Measurements from ENCODE around the gene NPS.

Gene NPS

DNA sequence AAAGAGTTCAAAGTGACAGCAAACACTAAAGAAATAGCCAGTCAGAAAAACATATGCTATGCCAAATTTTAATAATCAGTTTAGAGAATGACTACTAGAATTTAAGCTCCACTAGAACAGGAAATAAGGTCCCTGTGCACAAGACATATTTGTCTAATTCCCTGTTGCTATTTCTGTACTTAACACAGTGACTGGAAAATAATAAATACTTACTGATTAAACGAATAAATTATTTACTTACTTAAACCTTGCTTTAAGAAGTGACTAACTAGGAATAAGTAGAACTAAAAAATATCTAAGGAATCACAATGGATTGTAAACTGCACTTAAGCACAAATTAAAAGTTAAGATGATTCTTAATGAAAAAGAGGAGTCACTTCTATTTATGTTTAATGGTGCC is 22.3 kb downstream of the NPS start:
- TF ChIP-seq, protein P1, sequence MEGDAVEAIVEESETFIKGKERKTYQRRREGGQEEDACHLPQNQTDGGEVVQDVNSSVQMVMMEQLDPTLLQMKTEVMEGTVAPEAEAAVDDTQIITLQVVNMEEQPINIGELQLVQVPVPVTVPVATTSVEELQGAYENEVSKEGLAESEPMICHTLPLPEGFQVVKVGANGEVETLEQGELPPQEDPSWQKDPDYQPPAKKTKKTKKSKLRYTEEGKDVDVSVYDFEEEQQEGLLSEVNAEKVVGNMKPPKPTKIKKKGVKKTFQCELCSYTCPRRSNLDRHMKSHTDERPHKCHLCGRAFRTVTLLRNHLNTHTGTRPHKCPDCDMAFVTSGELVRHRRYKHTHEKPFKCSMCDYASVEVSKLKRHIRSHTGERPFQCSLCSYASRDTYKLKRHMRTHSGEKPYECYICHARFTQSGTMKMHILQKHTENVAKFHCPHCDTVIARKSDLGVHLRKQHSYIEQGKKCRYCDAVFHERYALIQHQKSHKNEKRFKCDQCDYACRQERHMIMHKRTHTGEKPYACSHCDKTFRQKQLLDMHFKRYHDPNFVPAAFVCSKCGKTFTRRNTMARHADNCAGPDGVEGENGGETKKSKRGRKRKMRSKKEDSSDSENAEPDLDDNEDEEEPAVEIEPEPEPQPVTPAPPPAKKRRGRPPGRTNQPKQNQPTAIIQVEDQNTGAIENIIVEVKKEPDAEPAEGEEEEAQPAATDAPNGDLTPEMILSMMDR (IDR thresholded peaks at IDR 0.05) = no peak

GRCh38 chr10:127576051-127576450 is 26.9 kb downstream of the NPS start:
- TF ChIP-seq, protein P1 (IDR thresholded peaks at IDR 0.05) = no peak

DNA sequence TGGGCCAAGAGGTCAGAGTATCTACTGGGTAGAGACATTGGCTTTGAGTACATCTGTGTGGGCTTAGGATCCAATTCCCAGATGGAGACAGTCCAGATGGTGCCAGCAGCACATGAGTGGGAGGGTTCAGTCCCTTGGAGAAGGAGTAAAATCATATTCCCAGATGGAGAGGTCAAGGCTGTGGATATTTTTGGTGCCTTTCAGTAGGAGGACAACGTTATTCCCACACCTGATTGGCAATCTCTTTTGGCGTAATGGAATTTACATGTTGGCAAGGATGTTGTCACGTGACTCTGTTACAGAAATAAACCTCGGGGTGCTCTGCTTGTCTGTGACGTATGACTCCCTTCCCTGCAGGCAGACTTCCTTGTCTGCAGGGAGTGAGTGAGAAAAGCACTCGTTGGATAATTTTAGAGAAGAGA is 27.6 kb downstream of the NPS start:
- TF ChIP-seq, protein P1 (IDR thresholded peaks at IDR 0.05) = no peak

- TF ChIP-seq, protein P1 (IDR thresholded peaks at IDR 0.05) = peak; percentile 52
Measured at GRCh38 chr10:127577376-127578258, 28.5 kb downstream of the NPS start.

- TF ChIP-seq, protein P1 (IDR thresholded peaks at IDR 0.05) = no peak
Measured at GRCh38 chr10:127578259-127578960, 29.3 kb downstream of the NPS start.

- TF ChIP-seq, protein P1 (IDR thresholded peaks at IDR 0.05) = no peak
Measured at GRCh38 chr10:127578961-127579305, 29.8 kb downstream of the NPS start.

GRCh38 chr10:127579640-127580039 is 30.5 kb downstream of the NPS start:
- TF ChIP-seq, protein P1 (IDR thresholded peaks at IDR 0.05) = no peak
